OCI-LY7 (cell line): Measurements from ENCODE around the gene F13A1. TPM values are rescaled to one million over a fixed set of nuclear protein-coding genes. Genes with fewer than 3 reads are reported as not detected.

Experiments
- BruUV-seq: library from RNA; stranded (reverse); fragments of 400-500 nt; replicated peaks from 2 replicates; lab custom pipeline; 2021; lab: Mats Ljungman, UMichigan
- CTCF ChIA-PET: fragments of 300-600 bp; sonication (Branson Sonifier 250); formaldehyde crosslinking; loops from one replicate; lab custom pipeline; 2022; ENCODE audit warnings: antibody characterized with exemption; ENCODE audit not compliant: unreplicated experiment; lab: Charles Lee
- POLR2A ChIA-PET: fragments of 300-600 bp; sonication (Branson Sonifier 250); formaldehyde crosslinking; loops from one replicate; lab custom pipeline; 2022; ENCODE audit warnings: antibody characterized with exemption; lab: Charles Lee
- DNase-seq: peaks from one replicate; pipeline ENCODE4 v3.0.0-alpha.2; 2015; ENCODE audit warnings: low spot score
- H2AFZ ChIP-seq: fragments of 200-600 bp; sonication (generic), shearing (Covaris generic); 2 replicates; pipeline ENCODE4 v1.6.1; 2014; ENCODE audit warnings: mild to moderate bottlenecking, antibody characterized with exemption, low read length, moderate library complexity
- H3K27ac ChIP-seq: fragments of 200-600 bp; sonication (generic); 2 replicates; pipeline ENCODE4 v1.5.1; 2014; ENCODE audit warnings: mixed run types, low read depth, mild to moderate bottlenecking, moderate library complexity, low read length, inconsistent platforms; ENCODE audit not compliant: poor library complexity, severe bottlenecking
- H3K36me3 ChIP-seq: fragments of 200-600 bp; sonication (generic); 2 replicates; pipeline ENCODE4 v1.6.1; 2014; ENCODE audit warnings: mild to moderate bottlenecking, antibody characterized with exemption, low read length, moderate library complexity, mixed read lengths; ENCODE audit not compliant: insufficient read depth
- H3K4me1 ChIP-seq: fragments of 200-600 bp; sonication (generic); 2 replicates; pipeline ENCODE4 v1.5.1; 2014; ENCODE audit warnings: mild to moderate bottlenecking, low read length; ENCODE audit not compliant: insufficient read depth, poor library complexity, severe bottlenecking
- H3K4me2 ChIP-seq: fragments of 200-600 bp; sonication (generic); 2 replicates; pipeline ENCODE4 v1.6.1; 2014; ENCODE audit warnings: mild to moderate bottlenecking, low read length
- H3K4me3 ChIP-seq: fragments of 200-600 bp; sonication (generic); 2 replicates; pipeline ENCODE4 v1.5.1; 2014; ENCODE audit warnings: mild to moderate bottlenecking, low read depth, low read length; ENCODE audit not compliant: poor library complexity, severe bottlenecking
- H3K79me2 ChIP-seq: fragments of 200-600 bp; sonication (generic); 2 replicates; pipeline ENCODE4 v1.6.1; 2016; ENCODE audit warnings: low read depth, mild to moderate bottlenecking, low read length, moderate library complexity, mixed read lengths; ENCODE audit not compliant: insufficient read depth
- H3K9me2 ChIP-seq: fragments of 200-600 bp; sonication (generic); 2 replicates; pipeline ENCODE4 v1.6.1; 2016; ENCODE audit warnings: mild to moderate bottlenecking, low read length, mixed read lengths; ENCODE audit not compliant: insufficient read depth
- H3K9me3 ChIP-seq: fragments of 200-600 bp; sonication (generic); 2 replicates; pipeline ENCODE4 v1.6.1; 2014; ENCODE audit warnings: mild to moderate bottlenecking, mixed run types, low read length, mixed read lengths
- H4K20me1 ChIP-seq: fragments of 200-600 bp; sonication (generic); 2 replicates; pipeline ENCODE4 v1.6.1; 2014; ENCODE audit warnings: mild to moderate bottlenecking, antibody characterized with exemption, low read length, moderate library complexity, mixed read lengths; ENCODE audit not compliant: insufficient read depth
- CTCF ChIP-seq: fragments of 200-600 bp; sonication (generic); conservative IDR thresholded peaks from 2 replicates; pipeline ENCODE4 v1.5.1; 2014; ENCODE audit warnings: mild to moderate bottlenecking, antibody characterized with exemption, low read length, moderate library complexity, mixed read lengths
- EZH2phosphoT487 ChIP-seq: fragments of 200-600 bp; sonication (generic); IDR thresholded peaks from 2 replicates; pipeline ENCODE4 v1.6.1; 2018; ENCODE audit warnings: low read depth, borderline replicate concordance, mild to moderate bottlenecking, mixed run types, antibody characterized with exemption, low read length, moderate library complexity, mixed read lengths
- intact Hi-C: fragments of 100-400 bp; cut with micrococcal nuclease; formaldehyde crosslinking; loops from one replicate; pipeline ENCODE4 v1.10.0; 2022; ENCODE audit not compliant: unreplicated experiment
- total RNA-seq, 2 experiments: library from RNA; depleted of rRNA in 1 of 2; stranded (reverse); fragments of >200 nt in 1 of 2; shearing (Covaris generic) in 1 of 2; gene quantifications; 2 replicates each; pipeline ENCODE4 v1.2.3, GENCODE V29; 2014 to 2022

The F13A1 gene
- total RNA-seq, 2 experiments from 2014 or later, result 0.13 to 0.63 TPM

GRCh38 chr6:6283746-6284145 is 36.7 kb downstream of the F13A1 start:
- CTCF ChIA-PET, result no interaction called here
- H3K27ac ChIP-seq, result peak overlapping the region; percentile 31
- peak overlapping the region; percentile 40; the same call in 1 of the 2 replicates for H2AFZ ChIP-seq
- peak; percentile 68 for DNase-seq
- H3K4me1 ChIP-seq, result peaks cover 28% of the 10 kb centered on the region
- no TSS peak for BruUV-seq
- no peaks in the 10 kb centered on the region for H3K36me3 ChIP-seq
- no peaks in the 10 kb centered on the region for H3K79me2 ChIP-seq
- POLR2A ChIA-PET, result interaction anchor here (0.8 to 1.9 kb wide), 4 partner anchors 11 to 62 kb away, joined by 3 to 9 read pairs (median 4); no protein-coding TSS in a partner anchor
- no peaks in the 10 kb centered on the region for H3K9me3 ChIP-seq
- no peak for TF ChIP-seq EZH2phosphoT487
- no peak for TF ChIP-seq CTCF
- peak overlapping the region; percentile 46 for H3K4me2 ChIP-seq
- intact Hi-C loops, result no loop called here
- H3K9me2 ChIP-seq, result no peaks in the 10 kb centered on the region
- H3K4me3 ChIP-seq, result no peak overlapping the region
- no peaks in the 10 kb centered on the region for H4K20me1 ChIP-seq

- no peak overlapping the region for H3K4me3 ChIP-seq
- no peak for DNase-seq
- H4K20me1 ChIP-seq, result no peaks in the 10 kb centered on the region
- no peaks in the 10 kb centered on the region for H3K79me2 ChIP-seq
- ChIA-PET CTCF (no interaction called here), POLR2A (interaction anchor here (1.9 kb wide), 1 partner anchor 56 kb away, joined by 5 read pairs; no protein-coding TSS in a partner anchor)
- BruUV-seq, result no TSS peak
- no peak for TF ChIP-seq EZH2phosphoT487
- TF ChIP-seq CTCF, result no peak
- H3K9me2 ChIP-seq, result no peaks in the 10 kb centered on the region
- no peak overlapping the region for H3K4me2 ChIP-seq
- H3K36me3 ChIP-seq, result no peaks in the 10 kb centered on the region
- H2AFZ ChIP-seq, result peak overlapping the region; percentile 14; the same call in 1 of the 2 replicates
- H3K9me3 ChIP-seq, result no peaks in the 10 kb centered on the region
- peaks cover 28% of the 10 kb centered on the region for H3K4me1 ChIP-seq
- H3K27ac ChIP-seq, result no peak overlapping the region
- intact Hi-C loops, result no loop called here
These were observed 37.7 kb downstream of the F13A1 start for GRCh38 chr6:6282716-6283115.

- no peaks in the 10 kb centered on the region for H3K9me3 ChIP-seq
- H3K36me3 ChIP-seq, result no peaks in the 10 kb centered on the region
- TF ChIP-seq EZH2phosphoT487, result no peak
- no peak for TF ChIP-seq CTCF
- no peaks in the 10 kb centered on the region for H3K9me2 ChIP-seq
- DNase-seq, result no peak
- no peak overlapping the region for H3K4me2 ChIP-seq
- ChIA-PET POLR2A (no interaction called here), CTCF (no interaction called here)
- H2AFZ ChIP-seq, result no peak overlapping the region
- no peaks in the 10 kb centered on the region for H4K20me1 ChIP-seq
- H3K4me3 ChIP-seq, result no peak overlapping the region
- no TSS peak for BruUV-seq
- no peaks in the 10 kb centered on the region for H3K79me2 ChIP-seq
- intact Hi-C loops, result no loop called here
- no peak overlapping the region for H3K27ac ChIP-seq
- no peaks in the 10 kb centered on the region for H3K4me1 ChIP-seq
These were observed 43.0 kb downstream of the F13A1 start for GRCh38 chr6:6277413-6277812.
